ENCODE results near the gene KCNK6.

Gene KCNK6

DNA sequence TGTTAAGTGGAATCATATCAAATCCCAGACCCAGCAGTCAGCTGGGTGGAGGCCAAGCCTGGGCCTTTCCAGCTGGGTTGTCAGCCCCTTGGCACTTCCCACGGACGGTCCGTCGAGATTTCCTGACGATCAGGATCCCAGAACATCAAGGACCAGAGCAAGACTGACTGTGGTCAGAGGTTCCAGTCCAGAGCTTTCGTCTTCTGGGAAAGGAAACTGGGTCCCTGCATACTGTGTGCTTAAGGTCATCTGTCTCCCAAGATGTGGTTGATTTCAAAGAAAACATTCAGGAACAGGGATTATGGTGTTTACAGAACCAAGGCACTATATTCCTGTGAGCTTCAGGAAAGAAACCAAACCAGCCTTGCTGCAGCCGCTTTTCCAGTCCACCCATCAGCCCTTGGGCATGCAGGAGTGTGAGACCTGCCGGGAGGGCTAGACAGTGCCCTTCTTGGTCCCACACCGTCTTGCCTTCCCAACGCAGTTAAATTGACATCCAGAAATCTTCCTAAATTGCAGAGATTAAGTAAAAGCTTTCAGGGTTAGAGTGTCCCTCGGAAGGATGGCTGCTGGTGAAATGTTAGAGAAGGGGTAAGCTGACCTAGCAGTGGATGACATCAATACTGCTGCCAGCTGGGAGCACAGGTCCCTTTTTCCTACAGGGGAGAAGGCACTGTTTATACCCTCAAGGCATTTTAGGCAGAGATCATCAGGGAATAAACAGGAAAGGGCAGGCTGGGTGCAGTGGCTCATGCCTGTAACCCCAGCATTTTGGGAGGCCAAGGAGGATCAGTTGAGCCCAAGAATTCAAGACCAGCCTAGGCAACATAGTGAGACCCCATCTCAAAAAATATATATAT lies 20.6 kb upstream of the KCNK6 start:
- DNase-seq (ENCODE audit: low read depth) = no peak

DNA sequence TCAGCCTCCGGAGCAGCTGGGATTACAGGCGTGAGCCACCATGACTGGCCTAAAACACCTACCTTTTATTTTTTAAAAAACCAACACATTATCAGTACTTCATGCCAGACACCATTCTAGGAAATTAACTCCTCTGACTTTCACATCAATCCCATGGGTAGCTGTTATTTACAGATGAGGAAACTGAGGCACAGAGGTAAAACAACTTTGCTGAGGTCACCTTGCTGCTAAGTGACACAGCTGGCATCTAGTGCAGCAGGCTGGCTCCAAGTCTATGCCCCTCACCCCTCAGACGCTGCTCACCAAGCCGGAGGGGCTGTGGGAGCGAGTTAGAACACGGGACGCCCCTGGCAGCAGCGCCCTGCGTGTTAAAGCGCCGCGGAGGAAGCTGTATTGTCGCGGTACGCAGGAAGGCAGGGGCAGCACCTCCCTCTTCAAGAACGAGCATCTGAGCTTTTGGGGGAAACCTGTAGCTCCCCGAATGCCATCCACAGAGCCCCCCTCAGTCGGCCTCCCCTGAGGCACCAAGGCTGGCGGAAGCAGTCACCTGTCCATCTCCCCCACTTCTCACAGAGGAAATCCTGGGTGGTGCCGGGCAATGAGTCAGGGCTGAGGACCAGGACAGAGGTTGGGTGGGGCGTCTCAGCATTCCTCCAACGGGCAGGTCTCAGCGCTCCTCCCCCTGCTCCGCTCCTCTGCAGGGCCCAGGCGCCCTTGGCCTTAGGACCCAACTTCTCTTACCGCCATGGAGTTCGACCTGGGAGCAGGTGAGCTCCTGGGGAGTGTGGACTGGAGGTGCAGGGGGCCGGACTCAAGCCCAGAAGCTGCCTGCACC lies 15.9 kb upstream of the KCNK6 start, which contains the start of gene C19orf33:
TSS of gene C19orf33 (plus strand) at position 735 of the 835 bp plus-strand sequence. CDS start at position 746, 11 bp downstream.
- DNase-seq (ENCODE audit: low read depth) = no peak

DNA sequence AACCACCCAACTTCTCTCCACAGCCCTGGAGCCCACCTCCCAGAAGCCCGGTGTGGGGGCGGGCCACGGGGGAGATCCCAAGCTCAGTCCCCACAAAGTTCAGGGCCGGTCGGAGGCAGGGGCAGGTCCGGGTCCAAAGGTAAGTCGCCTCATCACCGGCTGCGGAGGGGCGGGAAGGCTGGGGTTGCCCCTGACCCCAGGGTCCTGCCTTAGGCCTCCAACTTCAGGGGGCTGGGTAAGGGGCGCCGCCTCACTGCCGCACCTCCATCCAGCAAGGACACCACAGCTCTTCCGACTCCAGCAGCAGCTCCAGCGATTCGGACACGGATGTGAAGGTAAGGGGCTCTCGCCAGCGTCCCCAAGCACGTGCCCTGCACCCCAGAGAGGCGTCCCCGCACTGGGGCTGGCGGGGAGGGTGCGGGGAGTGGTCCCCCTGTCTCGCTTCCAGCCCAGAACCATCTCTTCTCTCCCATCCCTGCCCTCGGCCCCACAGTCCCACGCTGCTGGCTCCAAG lies 15.2 kb upstream of the KCNK6 start:
- DNase-seq (ENCODE audit: low read depth) = no peak

DNA sequence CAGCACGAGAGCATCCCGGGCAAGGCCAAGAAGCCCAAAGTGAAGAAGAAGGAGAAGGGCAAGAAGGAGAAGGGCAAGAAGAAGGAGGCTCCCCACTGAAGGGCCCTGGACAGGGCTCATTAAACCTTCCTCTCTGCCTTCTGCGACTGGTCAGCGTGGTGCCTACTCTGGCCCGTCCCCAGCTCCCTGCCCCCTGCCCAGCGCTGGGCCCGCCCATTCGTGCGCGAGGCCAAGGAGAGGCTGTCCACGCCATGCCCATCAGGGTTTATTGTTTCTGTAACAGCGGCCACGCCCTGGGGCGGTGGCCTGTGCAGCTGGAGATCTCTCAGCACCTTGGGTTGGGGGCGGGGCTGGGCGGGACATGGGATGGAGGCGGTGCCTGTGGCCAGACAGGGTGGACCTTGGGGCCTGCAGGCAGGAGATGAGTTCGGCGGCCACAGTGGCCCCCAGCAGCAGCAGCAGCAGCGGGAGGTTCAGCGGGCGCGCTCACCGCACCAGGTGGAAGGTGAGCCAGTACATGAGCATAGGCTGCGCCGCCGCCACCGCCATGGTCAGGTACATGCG lies 14.7 kb upstream of the KCNK6 start:
- DNase-seq (ENCODE audit: low read depth) = no peak

DNA sequence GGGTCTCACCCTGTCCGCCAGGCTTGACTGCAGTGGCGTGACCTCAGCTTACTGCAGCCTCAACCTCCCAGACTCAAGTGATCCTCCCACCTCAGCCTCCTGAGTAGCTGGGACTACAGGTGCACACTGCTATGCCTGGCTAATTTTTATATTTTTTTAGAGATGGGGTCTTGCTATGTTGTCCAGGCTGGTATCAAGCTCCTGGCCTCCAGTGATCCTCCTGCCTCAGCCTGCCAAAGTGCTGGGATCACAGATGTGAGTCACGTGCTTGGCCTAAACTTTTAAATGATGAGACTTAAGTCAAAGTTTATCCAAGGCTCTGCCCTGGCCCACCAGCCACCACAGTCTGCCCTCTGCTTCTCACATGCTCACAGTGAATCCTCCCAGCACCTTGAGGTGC lies 13.4 kb upstream of the KCNK6 start:
- DNase-seq (ENCODE audit: low read depth) = no peak

DNA sequence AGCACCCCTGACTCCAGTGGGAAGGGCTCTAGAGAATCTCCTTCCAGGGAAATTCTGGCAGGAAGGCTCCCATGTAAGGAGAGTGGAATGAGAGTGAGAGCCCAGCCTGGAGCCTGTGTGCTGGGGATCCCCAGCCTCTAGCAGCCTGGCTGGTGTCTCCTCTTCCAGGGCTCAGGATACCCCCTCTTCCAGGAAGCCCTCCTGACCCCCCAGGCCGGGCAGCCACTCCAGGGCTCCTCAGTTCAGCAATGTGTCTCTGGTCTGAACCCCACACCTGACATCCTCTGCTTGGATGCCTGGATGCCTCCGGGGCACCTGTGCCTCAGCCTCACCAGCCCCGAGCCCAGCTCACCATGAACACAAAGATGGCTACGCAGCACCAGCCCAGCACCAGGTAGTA lies 12.6 kb upstream of the KCNK6 start:
- no peak for DNase-seq (ENCODE audit: low read depth)

DNA sequence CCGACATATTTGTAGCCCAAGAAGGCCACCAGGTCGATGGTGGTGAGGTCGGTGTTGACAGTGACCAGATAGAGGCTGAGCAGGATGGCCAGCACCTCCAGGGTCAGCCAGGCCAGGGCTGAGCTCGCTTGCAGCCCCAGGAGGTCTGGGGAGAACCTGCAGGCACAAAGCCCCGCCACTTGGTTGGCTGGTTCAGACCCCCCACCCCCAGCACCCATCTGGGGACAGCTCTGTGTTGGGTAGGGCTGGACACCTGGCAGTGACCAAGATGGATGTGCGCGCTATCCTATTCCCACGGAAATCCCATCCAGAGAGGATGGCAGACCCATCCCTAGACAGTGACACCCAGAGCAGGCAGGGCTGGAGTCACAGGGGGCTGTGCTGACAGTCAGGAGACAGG lies 12.0 kb upstream of the KCNK6 start:
- no peak for DNase-seq (ENCODE audit: low read depth)

DNA sequence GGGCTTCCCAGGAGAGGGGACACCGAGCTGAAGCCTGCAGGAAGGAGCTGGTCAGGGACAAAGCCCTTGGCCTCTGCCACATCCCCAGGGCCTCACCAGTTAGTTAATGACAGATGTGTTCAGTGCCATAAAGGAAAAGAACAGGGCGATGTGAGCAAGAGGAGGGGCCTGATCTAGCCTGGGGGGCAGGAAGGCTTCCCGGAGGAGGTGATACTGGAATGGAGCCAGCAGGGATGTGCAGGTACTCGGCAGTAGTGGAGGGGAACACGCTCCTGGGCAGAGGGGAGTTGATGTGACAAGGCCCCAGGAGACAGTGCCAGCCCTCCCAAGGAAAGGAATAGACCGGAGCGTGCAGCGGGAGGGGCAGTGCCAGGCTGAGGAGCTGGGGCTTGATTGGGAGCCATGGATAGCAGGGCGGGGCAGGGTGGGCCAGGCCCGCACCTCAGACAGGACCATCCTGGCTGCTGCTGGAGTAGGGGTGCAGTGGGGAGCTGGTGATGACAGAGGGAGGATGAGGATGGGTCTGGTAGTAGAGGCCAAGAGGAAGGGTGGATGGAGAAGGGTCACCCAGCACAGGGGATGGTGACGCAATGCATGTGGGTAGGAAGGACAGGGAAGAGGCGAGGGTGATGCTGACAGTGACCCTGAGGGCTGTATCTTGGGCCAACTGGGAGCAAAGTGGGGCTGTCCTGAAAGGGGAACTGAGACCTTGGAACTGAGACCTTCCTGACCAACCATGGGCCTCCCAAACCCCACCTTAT lies 11.5 kb upstream of the KCNK6 start:
- no peak for DNase-seq (ENCODE audit: low read depth)

DNA sequence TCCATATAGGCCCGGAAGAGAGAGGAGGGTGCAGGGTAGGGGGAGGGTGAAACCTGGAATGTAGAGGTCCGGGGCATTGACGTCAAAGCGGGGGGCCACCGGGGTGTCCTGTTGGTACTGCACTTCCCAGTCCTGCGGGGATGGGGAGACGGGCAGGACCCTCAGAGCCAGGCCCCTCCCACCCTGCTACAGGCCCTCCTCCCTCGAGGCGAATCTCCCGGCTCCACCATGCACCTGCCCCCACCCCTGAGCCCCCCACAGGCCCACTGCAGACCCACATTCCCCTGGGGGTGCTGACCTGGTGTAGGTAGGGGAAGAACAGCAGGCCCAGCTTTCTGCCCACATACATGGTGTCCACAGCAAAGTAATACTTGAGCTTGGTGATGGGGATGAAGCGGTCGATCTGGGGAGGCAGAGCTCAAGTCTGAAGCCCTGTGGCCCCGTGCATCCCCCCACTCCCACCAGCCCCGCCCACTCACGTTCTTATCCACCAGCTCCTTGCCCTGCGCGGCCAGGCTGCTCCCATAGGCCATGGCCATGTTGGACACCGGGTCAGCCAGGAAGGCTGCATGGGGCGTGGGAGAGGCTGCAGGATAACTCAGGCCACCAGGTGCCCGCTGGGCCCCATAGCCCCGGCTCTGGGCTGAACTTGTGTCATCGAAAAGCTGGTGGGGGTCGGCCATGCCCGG lies 10.6 kb upstream of the KCNK6 start:
- DNase-seq (ENCODE audit: low read depth) = no peak

DNA sequence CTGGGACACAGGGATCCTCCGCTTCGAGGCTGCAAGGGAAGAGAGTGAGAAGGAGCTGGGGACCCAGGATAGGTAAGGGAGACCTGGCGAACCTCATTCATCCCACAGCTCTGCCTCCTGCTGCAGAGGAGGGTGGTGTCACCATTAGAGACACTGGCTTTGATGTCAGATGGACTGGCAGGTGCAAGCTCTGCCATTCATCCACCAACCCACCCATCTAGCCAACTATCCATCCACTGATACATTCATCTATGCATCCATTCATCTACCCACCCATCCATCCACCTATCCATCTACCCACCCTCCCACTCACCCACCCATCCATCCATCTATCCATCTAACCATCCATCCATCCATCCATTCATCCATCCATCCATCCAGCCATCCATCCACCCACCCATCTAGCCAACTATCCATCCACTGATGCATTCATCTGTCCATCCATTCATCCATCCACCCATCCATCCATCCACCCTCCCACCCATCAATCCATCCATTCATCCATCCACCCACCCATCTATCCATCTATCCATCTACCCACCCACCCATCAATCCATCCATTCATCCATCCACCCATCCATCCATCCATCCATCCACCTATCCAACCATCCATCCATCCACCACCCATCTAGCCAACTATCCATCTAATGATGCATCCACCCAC lies 9.9 kb upstream of the KCNK6 start:
- no peak for DNase-seq (ENCODE audit: low read depth)

DNA sequence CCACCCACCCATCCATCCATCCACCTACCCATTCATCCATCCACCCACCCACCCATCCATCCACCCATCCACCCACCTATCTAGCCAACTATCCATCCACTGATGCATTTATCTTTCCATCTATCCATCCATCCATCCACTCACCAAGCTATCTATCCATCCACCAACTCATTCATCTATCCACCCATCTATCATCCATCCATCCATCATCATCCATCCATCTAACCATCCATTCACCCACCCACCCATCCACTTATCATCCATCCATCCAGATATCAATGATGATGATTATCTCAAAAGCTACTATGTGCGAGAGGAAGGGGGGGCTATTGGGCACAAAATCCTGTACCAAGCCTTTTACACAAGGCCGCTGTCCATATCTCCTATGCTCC lies 9.4 kb upstream of the KCNK6 start:
- DNase-seq (ENCODE audit: low read depth) = no peak

DNA sequence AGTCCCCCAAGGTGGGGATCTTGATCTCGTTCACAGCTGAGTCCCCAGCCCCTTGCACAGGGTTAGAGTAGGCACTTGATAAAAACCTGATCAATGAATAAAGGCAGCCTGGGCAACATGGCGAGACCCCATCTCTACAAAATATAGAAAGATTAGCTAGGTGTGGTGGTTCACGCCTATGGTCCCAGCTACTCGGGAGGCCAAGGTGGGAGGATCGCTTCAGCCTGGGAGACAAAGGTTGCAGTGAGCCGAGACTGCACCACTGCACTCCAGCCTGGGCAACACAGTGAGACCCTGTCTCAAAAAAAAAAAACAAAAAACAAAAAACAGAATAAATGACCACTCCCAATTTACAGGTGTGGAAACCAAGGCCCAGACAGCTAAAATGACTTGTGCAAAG lies 8.7 kb upstream of the KCNK6 start:
- no peak for DNase-seq (ENCODE audit: low read depth)

DNA sequence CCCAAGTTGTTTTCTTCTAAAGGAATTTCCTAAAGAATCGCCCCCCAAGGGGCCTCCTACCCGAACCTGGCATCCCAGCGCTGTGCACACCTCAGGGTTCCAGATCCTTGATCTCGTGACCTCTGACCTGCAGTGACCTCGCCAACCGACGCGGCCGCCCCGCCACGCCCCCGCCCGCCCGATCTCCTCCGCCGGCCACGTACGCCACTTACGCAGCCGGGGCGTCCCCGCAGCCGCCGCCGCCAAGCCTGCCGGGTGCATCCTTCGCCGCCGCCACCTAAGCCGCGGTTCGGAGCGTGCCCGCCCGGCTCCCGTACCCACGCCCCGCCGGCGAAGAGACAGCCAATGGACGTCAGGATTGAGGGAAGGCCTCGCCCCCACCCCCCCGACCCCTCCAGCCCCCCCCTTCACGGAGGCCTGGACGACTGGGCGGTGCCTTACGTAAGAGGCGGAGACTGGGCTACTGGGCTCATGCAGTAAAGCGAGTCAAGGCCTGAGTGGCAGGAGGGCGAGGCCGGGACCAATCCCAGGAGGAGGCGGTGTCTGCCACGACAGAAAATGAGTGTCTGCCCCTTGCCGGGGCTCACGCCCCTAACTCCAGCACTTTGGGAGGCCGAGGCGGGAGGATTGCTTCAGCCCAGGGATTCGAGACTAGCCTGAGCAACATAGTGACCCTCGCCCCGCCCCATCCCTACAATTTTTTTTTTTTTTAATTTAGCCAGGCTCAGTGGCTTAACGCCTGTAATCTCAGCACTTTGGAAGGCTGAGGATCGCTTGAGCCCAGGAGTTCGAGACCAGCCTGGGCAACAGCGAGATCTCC lies 3.8 kb upstream of the KCNK6 start, which contains the start of gene YIF1B:
TSS of gene YIF1B (minus strand) at position 291 of the 820 bp plus-strand sequence. CDS start at position 261, 30 bp downstream.
- DNase-seq (ENCODE audit: low read depth) = peak; percentile 96

DNA sequence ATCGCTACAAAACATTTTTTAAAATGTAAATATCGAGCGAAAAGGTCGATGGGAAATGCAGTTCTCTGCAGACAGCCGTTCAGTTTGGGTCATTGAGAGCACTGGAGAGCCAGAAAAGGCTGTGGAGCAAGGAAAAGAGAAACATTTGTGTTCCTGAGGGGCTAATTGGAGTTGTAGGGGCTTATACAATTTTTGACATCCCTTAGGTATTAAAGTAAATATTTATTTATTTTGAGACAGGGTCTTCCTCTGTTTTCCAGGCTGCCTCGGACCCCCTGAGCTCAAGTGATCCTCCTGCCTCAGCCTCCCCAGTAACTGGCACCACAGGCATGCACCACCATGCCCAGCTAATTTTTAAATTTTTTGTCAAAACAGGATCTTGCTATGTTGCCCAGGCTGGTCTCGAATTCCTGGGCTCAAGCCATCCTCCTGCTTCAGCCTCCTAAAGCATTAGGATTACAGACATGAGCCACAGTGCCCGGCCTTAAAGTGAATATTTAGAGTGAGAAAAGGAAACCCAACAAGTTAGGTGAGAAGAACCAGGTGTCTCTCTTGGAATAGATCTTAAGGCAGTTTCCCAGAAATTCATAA lies 3.1 kb upstream of the KCNK6 start:
- no peak for DNase-seq (ENCODE audit: low read depth)

DNA sequence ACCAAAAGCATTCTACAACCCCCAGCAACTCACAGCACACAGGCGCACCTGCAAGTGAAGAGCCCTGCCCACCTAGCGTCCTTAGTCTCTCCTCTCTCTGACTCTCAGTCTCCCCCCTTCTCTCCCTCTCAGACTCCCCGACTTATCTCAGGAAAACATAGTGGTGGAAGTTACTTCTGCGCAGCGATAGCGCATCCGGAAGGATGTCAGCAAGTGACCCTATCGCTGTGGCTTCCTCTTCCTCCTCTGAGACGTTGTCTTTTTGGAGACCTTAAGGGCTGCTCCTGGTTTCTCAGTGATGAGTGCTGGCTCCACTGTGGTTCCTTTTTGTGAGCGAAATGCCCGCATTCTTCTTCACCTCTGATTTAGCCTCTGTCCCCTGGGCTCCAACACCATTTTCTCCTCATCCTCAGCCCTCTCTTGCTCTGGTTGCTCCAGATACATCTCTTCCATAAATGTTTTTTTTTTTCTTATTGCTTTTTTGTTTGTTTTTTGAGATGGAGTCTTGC lies 2.5 kb upstream of the KCNK6 start:
- DNase-seq (ENCODE audit: low read depth) = no peak

DNA sequence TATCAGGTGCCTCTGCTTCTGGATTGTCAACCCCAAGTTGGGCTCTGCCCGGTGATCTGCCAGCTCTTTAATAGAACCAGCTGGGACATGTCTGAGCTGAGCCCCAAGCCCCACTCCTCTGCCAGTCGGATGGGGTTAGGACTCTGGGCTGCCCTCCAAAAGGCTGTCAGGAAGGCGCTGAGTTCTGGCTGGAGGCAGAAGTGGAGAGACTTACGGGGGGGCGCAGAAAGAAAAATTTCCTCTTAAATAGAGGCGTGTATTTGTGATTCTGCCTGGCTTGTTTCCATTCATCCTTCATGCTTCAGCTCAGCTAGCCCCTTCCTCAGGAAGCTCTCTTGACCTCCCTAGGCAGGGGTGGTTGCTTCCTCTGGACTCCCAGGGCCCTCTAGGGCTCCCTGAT lies 985 bp upstream of the KCNK6 start:
- DNase-seq (ENCODE audit: low read depth) = no peak

DNA sequence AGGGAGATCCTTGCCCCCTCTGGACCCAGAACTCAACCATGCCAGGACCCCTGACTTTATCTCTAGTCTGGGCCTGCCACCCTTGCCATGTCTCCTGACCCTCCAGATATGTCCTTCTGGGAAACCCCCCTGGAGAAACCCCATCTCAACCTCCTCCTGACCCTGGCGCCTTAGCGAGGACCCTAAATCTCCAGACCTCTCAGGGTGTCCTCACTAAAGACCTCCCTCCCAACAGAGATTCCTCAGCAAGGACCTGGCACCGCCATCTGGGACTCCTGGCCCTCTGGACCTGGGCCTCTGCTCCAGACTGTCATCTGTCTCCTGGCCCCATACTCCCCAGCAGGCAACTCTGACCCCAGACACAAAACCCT lies 1.3 kb downstream of the KCNK6 start:
- DNase-seq (ENCODE audit: low read depth) = no peak

DNA sequence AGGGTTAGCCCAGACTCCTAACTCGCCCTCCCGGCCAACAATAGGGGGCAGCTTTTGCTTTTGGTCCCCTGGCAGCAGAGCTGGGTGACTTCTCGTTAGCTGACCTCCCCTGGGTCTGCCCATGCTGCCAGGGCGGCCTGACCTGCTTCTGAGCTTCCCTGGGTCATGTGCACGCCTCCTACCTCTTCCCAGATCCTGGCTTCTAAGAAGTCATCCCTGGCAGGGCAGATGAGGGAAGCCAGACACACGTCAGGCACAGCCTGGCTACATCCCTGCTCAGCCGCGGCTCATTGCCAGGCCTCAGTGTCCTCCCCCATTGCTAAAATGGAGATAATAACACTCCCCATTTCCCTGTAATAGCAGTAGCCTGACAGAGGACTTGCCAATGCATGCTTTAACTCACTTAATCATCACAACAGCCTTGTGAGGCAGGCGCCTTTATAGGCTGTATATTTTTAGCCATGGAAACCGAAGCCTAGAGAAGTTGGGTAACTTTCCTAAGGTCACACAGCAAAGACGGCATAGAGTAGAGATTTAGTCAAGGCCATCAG lies 2.1 kb downstream of the KCNK6 start:
- DNase-seq (ENCODE audit: low read depth) = no peak

DNA sequence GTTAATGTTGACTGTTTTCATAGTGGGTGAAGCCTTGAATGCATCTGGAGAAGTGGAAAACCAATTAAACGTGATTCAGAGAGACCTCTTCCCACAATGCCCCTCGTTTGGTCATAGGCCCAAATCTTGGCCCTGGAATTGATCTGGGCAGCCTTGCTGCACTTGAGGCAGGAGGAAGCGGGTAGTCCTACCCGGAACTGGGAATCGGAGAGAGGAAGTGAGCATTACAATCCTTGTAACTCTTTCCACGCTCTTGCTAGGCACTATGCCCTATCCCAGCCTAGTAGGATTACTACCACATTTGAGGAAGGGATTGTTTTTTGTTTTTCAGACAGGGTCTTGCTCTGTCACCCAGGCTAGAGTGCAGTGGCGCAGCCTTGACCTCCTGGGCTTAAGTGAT lies 3.6 kb downstream of the KCNK6 start:
- DNase-seq (ENCODE audit: low read depth) = no peak
